OCI-LY3 (cell line): ENCODE measurements around the gene SLAIN2.
"Not testable (repeated sequence)": the region's sequence is repeated elsewhere in the genome, so short reads cannot be mapped to it uniquely, and the experiment has no call there.

ENCODE experiments used
- H2AFZ ChIP-seq: fragments of 200-600, 300-600 bp; shearing (Covaris generic); 2 replicates; pipeline ENCODE4 v1.6.0; 2014; ENCODE audit warnings: antibody characterized with exemption, low read depth, low read length
- H3K27ac ChIP-seq: fragments of 200-600, 300-600 bp; sonication (generic); 2 replicates; pipeline ENCODE4 v1.5.1; 2014; ENCODE audit warnings: mild to moderate bottlenecking, low read length, moderate library complexity, mixed read lengths
- H3K27me3 ChIP-seq: fragments of 200-600, 300-600 bp; sonication (generic); 2 replicates; pipeline ENCODE4 v1.6.1; 2014; ENCODE audit warnings: low read depth, low read length, mixed read lengths
- H3K36me3 ChIP-seq: fragments of 200-600, 300-600 bp; sonication (generic); replicated peaks from 2 replicates; pipeline ENCODE3; 2014; ENCODE audit warnings: low read depth, low read length, mixed read lengths
- H3K4me1 ChIP-seq: fragments of 300-600, 200-600 bp; sonication (generic); 2 replicates; pipeline ENCODE4 v1.6.1; 2014; ENCODE audit warnings: low read length, mixed read lengths
- H3K4me2 ChIP-seq: fragments of 200-600, 300-600 bp; sonication (generic); 2 replicates; pipeline ENCODE4 v1.6.1; 2014; ENCODE audit warnings: low read length, mixed read lengths
- H3K4me3 ChIP-seq: fragments of 300-600, 200-600 bp; sonication (generic); 2 replicates; pipeline ENCODE4 v1.5.1; 2014; ENCODE audit warnings: antibody characterized with exemption, mild to moderate bottlenecking, low read length, moderate library complexity
- H3K79me2 ChIP-seq: fragments of 300-600, 200-600 bp; shearing (Covaris generic); 2 replicates; pipeline ENCODE4 v1.6.1; 2014; ENCODE audit warnings: mild to moderate bottlenecking, low read length, mixed read lengths
- H3K9ac ChIP-seq: fragments of 300-600, 200-600 bp; shearing (Covaris generic); 2 replicates; pipeline ENCODE4 v1.6.0; 2014; ENCODE audit warnings: mild to moderate bottlenecking, low read length, moderate library complexity
- H3K9me3 ChIP-seq: fragments of 200-600, 300-600 bp; shearing (Covaris generic); 2 replicates; pipeline ENCODE4 v1.6.1; 2014; ENCODE audit warnings: low read length, mixed read lengths; ENCODE audit not compliant: insufficient read depth
- H4K20me1 ChIP-seq: fragments of 200-600, 300-600 bp; sonication (generic); 2 replicates; pipeline ENCODE4 v1.6.1; 2016; ENCODE audit warnings: low read length, mixed read lengths; ENCODE audit not compliant: insufficient read depth
- EZH2phosphoT487 ChIP-seq: fragments of 200-600 bp; shearing (Covaris generic); IDR thresholded peaks from 2 replicates; pipeline ENCODE4 v1.6.1; 2018; ENCODE audit warnings: antibody characterized with exemption, mixed run types, low read depth
- TF ChIP-seq, protein P1 (sequence below): fragments of 200-600, 300-600 bp; sonication (generic); IDR thresholded peaks from 2 replicates; pipeline ENCODE4 v1.5.1; 2014; ENCODE audit warnings: antibody characterized with exemption, low read length, low read depth

SLAIN2 gene

DNA sequence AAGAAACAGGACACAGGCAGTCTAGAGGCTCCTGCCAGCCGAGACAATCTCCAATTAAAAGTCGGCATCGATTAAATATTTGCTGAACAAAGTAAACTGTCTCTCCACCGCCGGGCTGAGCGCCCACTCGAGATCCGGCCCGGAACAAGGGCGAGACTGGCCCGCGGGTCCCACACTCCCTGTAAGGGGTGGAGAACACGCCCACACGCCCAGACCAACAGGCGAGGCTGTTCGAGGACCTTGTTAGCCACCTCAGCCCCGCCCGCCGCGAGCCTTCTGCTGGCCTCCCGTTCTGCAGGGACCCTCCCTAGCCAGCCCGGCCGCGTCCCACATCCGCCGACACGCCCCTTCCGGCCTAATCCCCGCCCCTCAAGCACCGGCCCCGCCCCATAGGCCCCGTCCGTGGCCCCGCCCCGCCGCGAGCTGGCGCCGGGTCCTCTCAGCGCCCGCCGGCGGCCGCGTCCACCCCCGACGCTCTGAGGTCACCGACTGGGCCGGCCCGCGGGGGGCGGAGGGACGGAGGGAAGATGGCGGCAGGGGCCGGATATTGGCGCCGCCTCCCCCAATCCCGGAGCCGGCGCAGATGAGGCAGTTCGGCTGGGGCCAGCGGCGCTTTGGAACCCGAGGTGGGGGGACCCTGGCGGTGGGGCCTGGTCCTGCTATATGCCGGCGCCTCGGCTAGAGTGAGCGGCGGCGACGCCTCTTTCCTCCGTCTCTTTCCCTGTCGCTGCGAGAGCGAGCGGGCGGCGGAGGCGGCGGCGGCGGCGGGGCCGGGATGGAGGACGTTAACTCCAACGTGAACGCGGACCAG, at the start of gene SLAIN2:
Gene SLAIN2 (plus strand): TSS at position 565 of the 811 bp plus-strand sequence. CDS start 211 bp downstream, at position 776.
- Histone ChIP-seq H3K4me3 (peak within 1 kb of the TSS; percentile 98), H3K9ac (peak within 1 kb of the TSS; percentile 82), H3K9me3 (no peaks in the 10 kb centered on the region), H3K79me2 (peaks cover 47% of the 10 kb centered on the region), H3K36me3 (no peaks in the 10 kb centered on the region), H4K20me1 (peaks cover 36% of the 10 kb centered on the region), H3K27me3 (no peaks in the 10 kb centered on the region), H3K27ac (peak within 1 kb of the TSS; percentile 67), H3K4me2 (peak within 1 kb of the TSS; percentile 98), H3K4me1 (peaks cover 21% of the 10 kb centered on the region), H2AFZ (peak within 1 kb of the TSS; percentile 86)
- no peak for TF ChIP-seq EZH2phosphoT487
- TF ChIP-seq, protein P1, sequence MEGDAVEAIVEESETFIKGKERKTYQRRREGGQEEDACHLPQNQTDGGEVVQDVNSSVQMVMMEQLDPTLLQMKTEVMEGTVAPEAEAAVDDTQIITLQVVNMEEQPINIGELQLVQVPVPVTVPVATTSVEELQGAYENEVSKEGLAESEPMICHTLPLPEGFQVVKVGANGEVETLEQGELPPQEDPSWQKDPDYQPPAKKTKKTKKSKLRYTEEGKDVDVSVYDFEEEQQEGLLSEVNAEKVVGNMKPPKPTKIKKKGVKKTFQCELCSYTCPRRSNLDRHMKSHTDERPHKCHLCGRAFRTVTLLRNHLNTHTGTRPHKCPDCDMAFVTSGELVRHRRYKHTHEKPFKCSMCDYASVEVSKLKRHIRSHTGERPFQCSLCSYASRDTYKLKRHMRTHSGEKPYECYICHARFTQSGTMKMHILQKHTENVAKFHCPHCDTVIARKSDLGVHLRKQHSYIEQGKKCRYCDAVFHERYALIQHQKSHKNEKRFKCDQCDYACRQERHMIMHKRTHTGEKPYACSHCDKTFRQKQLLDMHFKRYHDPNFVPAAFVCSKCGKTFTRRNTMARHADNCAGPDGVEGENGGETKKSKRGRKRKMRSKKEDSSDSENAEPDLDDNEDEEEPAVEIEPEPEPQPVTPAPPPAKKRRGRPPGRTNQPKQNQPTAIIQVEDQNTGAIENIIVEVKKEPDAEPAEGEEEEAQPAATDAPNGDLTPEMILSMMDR = no peak

DNA sequence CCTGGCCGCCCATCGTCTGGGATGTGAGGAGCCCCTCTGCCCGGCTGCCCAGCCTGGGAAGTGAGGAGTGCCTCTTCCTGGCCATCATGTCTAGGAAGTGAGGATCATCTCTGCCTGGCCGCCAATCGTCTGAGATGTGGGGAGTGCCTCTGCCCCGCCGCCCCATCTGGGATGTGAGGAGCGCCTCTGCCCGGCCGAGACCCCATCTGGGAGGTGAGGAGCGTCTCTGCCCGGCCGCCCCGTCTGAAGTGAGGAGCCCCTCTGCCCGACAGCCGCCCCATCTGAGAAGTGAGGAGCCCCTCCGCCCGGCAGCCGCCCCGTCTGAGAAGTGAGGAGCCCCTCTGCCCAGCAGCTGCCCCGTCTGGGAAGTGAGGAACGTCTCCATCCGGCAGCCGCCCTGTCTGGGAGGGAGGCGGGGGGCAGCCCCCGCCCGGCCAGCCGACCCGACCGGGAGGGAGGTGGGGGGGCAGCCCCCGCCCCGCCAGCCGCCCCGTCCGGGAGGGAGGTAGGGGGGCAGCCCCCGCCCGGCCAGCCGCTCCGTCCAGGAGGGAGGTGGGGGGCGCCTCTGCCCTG, 49.0 kb upstream of the SLAIN2 start:
- H3K4me2 ChIP-seq, H3K9ac ChIP-seq, H3K36me3 ChIP-seq, H3K79me2 ChIP-seq, H3K27ac ChIP-seq, H3K4me3 ChIP-seq, H3K27me3 ChIP-seq, H4K20me1 ChIP-seq, H2AFZ ChIP-seq, H3K4me1 ChIP-seq, H3K9me3 ChIP-seq: not testable (repeated sequence)

DNA sequence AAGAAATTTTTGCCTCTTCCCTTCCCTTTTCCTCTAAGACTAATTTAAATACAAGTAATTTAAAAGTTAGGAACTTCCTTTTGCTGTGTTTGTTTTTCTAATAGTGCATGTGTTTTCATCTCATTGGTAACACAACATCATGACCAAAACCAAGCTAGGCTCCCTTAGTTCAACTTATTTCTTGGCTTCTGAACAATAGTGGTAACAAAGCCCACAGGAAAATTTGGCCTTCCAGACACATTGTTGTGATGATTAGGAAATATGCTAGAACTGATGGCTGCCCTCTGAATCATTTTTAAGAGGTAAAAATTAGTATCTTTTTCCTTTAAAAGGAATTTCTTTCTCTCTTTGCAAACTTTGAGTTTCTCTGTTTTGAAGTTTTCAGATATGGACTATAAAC, 46.2 kb upstream of the SLAIN2 start:
- H3K27ac ChIP-seq = no peak overlapping the region
- TF ChIP-seq, protein P1 = no peak
- TF ChIP-seq EZH2phosphoT487 = no peak
- H4K20me1 ChIP-seq = no peaks in the 10 kb centered on the region
- no peaks in the 10 kb centered on the region for H3K27me3 ChIP-seq
- peaks cover 8% of the 10 kb centered on the region for H3K4me1 ChIP-seq
- H3K4me3 ChIP-seq = no peak overlapping the region
- H3K36me3 ChIP-seq = no peaks in the 10 kb centered on the region
- H3K79me2 ChIP-seq = no peaks in the 10 kb centered on the region
- no peak overlapping the region for H3K4me2 ChIP-seq
- H3K9ac ChIP-seq = no peak overlapping the region
- no peak overlapping the region for H2AFZ ChIP-seq
- H3K9me3 ChIP-seq = no peaks in the 10 kb centered on the region

DNA sequence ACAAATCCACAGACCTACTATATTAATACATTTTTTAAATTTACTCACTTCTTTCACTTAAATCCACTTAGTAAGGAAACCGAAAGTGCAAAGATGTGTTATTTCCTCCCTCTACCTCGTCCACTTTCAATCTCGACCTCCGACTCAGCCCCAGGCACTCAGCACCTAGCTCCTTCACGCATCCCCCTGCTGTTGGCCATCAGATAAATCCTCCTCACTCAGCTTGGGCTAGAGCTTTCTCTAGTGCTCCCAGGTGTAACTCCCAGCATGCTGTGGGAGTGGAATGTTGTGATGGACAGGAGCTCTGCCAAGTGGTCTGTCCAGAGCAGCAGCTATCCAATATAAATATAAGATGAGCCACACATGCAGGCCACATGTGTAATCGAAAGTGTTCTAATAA, 45.0 kb upstream of the SLAIN2 start:
- no peak overlapping the region for H3K27ac ChIP-seq
- no peaks in the 10 kb centered on the region for H3K9me3 ChIP-seq

More for the DNA sequence above, 45.0 kb upstream of the SLAIN2 start:
- TF ChIP-seq, protein P1 = no peak
- TF ChIP-seq EZH2phosphoT487 = no peak
- Histone ChIP-seq H3K4me3 (no peak overlapping the region), H3K4me2 (peak overlapping the region; percentile 18), H3K4me1 (peaks cover 8% of the 10 kb centered on the region), H3K27me3 (no peaks in the 10 kb centered on the region), H2AFZ (no peak overlapping the region), H4K20me1 (no peaks in the 10 kb centered on the region), H3K79me2 (no peaks in the 10 kb centered on the region), H3K9ac (no peak overlapping the region), H3K36me3 (no peaks in the 10 kb centered on the region)
